K562 (cell line): ENCODE results near the gene ASB6. TPM values are rescaled to one million over a fixed set of nuclear protein-coding genes. Genes with fewer than 3 reads are reported as not detected.

Experiments used
- ELK1 ChIP-seq: sonication (generic); formaldehyde crosslinking; IDR thresholded peaks from 2 replicates; pipeline ENCODE4 v1.8.1; 2022; ENCODE audit warnings: missing genetic modification reagents
- ESRRB ChIP-seq: fragments of 250-450 bp; sonication (Bioruptor Pico); IDR thresholded peaks from 2 replicates; pipeline ENCODE4 v1.5.0; 2020; ENCODE audit warnings: mild to moderate bottlenecking, moderate library complexity, borderline replicate concordance
- ETS1 ChIP-seq: conservative IDR thresholded peaks from 2 replicates; pipeline ENCODE4 v1.6.1; 2011; ENCODE audit warnings: low read depth, mild to moderate bottlenecking, low read length; ENCODE audit not compliant: control insufficient read depth
- GTF2A2 ChIP-seq: IDR thresholded peaks from 2 replicates; pipeline ENCODE4 v1.6.1; 2016; ENCODE audit warnings: mild to moderate bottlenecking, missing genetic modification characterization, missing compliant biosample characterization
- GTF2F1 ChIP-seq: IDR thresholded peaks from 2 replicates; pipeline ENCODE4 v1.6.1; 2011; ENCODE audit warnings: low read depth, low read length, improper control_type of control experiment
- HEY1 ChIP-seq: fragments of 250-450 bp; sonication (Bioruptor Pico); IDR thresholded peaks from 2 replicates; pipeline ENCODE4 v1.5.0; 2020; ENCODE audit warnings: mild to moderate bottlenecking, moderate library complexity, borderline replicate concordance
- ILF3 ChIP-seq: fragments of 450-650 bp; IDR thresholded peaks from 2 replicates; pipeline ENCODE4 v1.6.1; 2018; ENCODE audit warnings: antibody characterized with exemption, mild to moderate bottlenecking, moderate library complexity, borderline replicate concordance
- LCOR ChIP-seq: sonication (generic); formaldehyde crosslinking; IDR thresholded peaks from 2 replicates; pipeline ENCODE4 v1.8.0; 2022; ENCODE audit warnings: mild to moderate bottlenecking, missing genetic modification reagents
- MED1 ChIP-seq: sonication (generic); formaldehyde crosslinking; IDR thresholded peaks from 2 replicates; pipeline ENCODE4 v1.8.1; 2023; ENCODE audit warnings: missing genetic modification reagents, borderline replicate concordance
- POLR2B ChIP-seq: fragments of 450-650 bp; IDR thresholded peaks from 2 replicates; pipeline ENCODE4 v1.6.1; 2018; ENCODE audit warnings: low read depth; ENCODE audit not compliant: partially characterized antibody
- RBM22 ChIP-seq: fragments of 200-400 bp; formaldehyde crosslinking; IDR thresholded peaks from 2 replicates; pipeline ENCODE4 v1.6.1; 2018; ENCODE audit warnings: low read length, low read depth; ENCODE audit not compliant: poor library complexity, severe bottlenecking
- SMAD4 ChIP-seq: fragments of 250-450 bp; sonication (Bioruptor Pico); conservative IDR thresholded peaks from 2 replicates; pipeline ENCODE4 v1.8.0; 2021; ENCODE audit warnings: inconsistent platforms, mild to moderate bottlenecking, moderate library complexity
- TCF7 ChIP-seq: sonication (generic); IDR thresholded peaks from 2 replicates; pipeline ENCODE4 v1.6.1; 2016; ENCODE audit warnings: antibody characterized with exemption, borderline replicate concordance
- TFAM ChIP-seq: fragments of 250-450 bp; sonication (Bioruptor Pico); conservative IDR thresholded peaks from 2 replicates; pipeline ENCODE4 v1.5.0; 2021; ENCODE audit warnings: mild to moderate bottlenecking, moderate library complexity
- TRIM24 ChIP-seq, 2 experiments: fragments of 450-650 bp; IDR thresholded peaks; 2 replicates each; pipeline ENCODE4 v1.6.1; 2016
- USF2 ChIP-seq: sonication (generic); formaldehyde crosslinking; IDR thresholded peaks from 2 replicates; pipeline ENCODE4 v1.5.0; 2020; ENCODE audit warnings: missing genetic modification reagents
- ZFPM2 ChIP-seq: fragments of 250-450 bp; sonication (Bioruptor Pico); IDR thresholded peaks from 2 replicates; pipeline ENCODE4 v1.5.1; 2022; ENCODE audit warnings: mild to moderate bottlenecking
- ZHX1 ChIP-seq: fragments of 150-350 bp; conservative IDR thresholded peaks from 2 replicates; pipeline ENCODE4 v1.6.1; 2014; ENCODE audit warnings: low read length
- ZNF232 ChIP-seq: sonication (generic); formaldehyde crosslinking; IDR thresholded peaks from 2 replicates; pipeline ENCODE4 v1.8.0; 2022; ENCODE audit warnings: mild to moderate bottlenecking, missing genetic modification reagents
- ZNF586 ChIP-seq: fragments of 450-650 bp; formaldehyde crosslinking; conservative IDR thresholded peaks from 2 replicates; pipeline ENCODE4 v1.4.0; 2020; ENCODE audit warnings: mild to moderate bottlenecking, moderate library complexity
- ZNF695 ChIP-seq: fragments of 450-650 bp; formaldehyde crosslinking; IDR thresholded peaks from 2 replicates; pipeline ENCODE4 v1.4.0; 2020; ENCODE audit warnings: mild to moderate bottlenecking, moderate library complexity
- polyA plus RNA-seq, 8 experiments: library from polyadenylated mRNA; depleted of rRNA in 4 of 8; stranded (reverse) in 5 of 8; unstranded in 3 of 8; fragments of >200 nt; fragmentation: Nextera tagmentation in 2 of 8; fragmentation: Illumina TruSeq in 1 of 8; extraction: Ambion mirVana in 2 of 8; extraction: Trizol in 1 of 8; gene quantifications; 2 replicates each; pipeline versions ENCODE4 v1.2.1 to v1.2.3, GENCODE V29; 2011 to 2014; ENCODE audit warnings: inconsistent platforms in 1 of 8, missing spikeins in 1 of 8
- total RNA-seq, 7 experiments: library from RNA; depleted of rRNA in 6 of 7; stranded (reverse); fragments of >200 nt in 6 of 7; fragmentation: Illumina TruSeq in 2 of 7; extraction: Trizol in 2 of 7; gene quantifications; 2 replicates each; pipeline versions ENCODE4 v1.2.1 to v1.2.3, GENCODE V29; 2011 to 2021; ENCODE audit warnings: low replicate concordance in 1 of 7

Gene ASB6
- total and polyA plus RNA-seq, 9 of the 15 experiments (the other 6 are each of a cell fraction or from before 2014, with no cell fraction given) = 0.92 to 17.8 (median 11.3) TPM

- TF ChIP-seq ILF3 = no peak
- TF ChIP-seq SMAD4 = 0 out of 2 replicates have a peak, but pooled peaks have one; percentile 30
- no peak for TF ChIP-seq RBM22
- no peak for TF ChIP-seq TCF7
- TF ChIP-seq HEY1 (CRISPR knock-in tag) = no peak
- no peak for TF ChIP-seq ZFPM2 (CRISPR knock-in tag)
- no peak for TF ChIP-seq LCOR (CRISPR knock-in tag)
- TF ChIP-seq ZNF586 (CRISPR knock-in tag) = no peak
- no peak for TF ChIP-seq ZHX1
- no peak for TF ChIP-seq TFAM (CRISPR knock-in tag)
- TF ChIP-seq ETS1 = no peak
- no peak for TF ChIP-seq ZNF695 (CRISPR knock-in tag)
- TF ChIP-seq USF2 (CRISPR knock-in tag) = no peak
- TF ChIP-seq GTF2F1 = no peak
- no peak for TF ChIP-seq MED1 (CRISPR knock-in tag)
- TF ChIP-seq ZNF232 (CRISPR knock-in tag) = no peak
- TF ChIP-seq POLR2B = no peak
- no peak for TF ChIP-seq TRIM24 (IDR thresholded peaks at IDR 0.05)
- no peak for TF ChIP-seq ELK1 (CRISPR knock-in tag)
- no peak for TF ChIP-seq ESRRB
- no peak for TF ChIP-seq GTF2A2 (tag)
Observed at GRCh38 chr9:129602598-129603415, 39.1 kb downstream of the ASB6 start (continued).
